ENCODE measurements around the gene PTDSS2.
"Not testable (repeated sequence)": the region's sequence is repeated elsewhere in the genome, so short reads cannot be mapped to it uniquely, and the experiment has no call there.

The PTDSS2 gene

GRCh38 chr11:431921-432320 lies 18.2 kb upstream of the PTDSS2 start:
- Histone ChIP-seq H2AFZ (ENCODE audit: low read depth, low read length) (no peak overlapping the region), H3K4me1 (ENCODE audit: insufficient read depth, low read length) (no peaks in the 10 kb centered on the region), H3K4me3 (ENCODE audit: low read length) (no peak overlapping the region), H3K9me3 (ENCODE audit: low read length) (peaks cover 5% of the 10 kb centered on the region), H3K27me3 (ENCODE audit: insufficient read depth, low read length) (no peaks in the 10 kb centered on the region), H3K36me3 (ENCODE audit: insufficient read depth, low read length) (no peaks in the 10 kb centered on the region)

DNA sequence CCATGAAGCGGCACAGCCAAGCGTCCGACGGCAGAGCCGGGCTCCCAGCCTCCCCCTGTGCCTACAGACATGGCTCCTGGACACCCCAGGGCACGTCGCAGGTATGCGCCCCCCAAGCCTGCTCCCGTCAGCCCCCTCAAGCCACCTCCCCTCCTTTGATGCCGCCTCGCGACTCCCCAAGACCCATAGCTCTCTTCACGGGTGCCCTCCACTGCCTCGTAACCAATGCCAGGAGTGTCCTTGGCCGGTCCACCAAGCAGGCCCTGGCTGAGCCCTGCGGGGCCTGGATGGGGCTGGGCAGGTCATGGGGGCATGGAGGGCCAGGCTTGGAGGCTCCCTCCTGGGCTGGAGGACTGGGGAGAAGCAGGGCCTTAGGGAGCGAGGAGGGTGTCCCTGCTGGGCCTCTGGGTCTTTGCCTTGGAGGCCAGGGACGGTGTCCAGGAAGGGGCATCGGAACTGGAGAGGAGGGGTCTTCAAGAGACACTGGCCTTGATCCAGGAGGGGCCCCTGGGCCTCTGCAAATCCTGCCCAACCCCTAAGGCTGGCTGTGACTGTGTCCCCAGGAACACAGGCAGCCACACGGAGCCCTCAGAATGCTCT lies 17.5 kb upstream of the PTDSS2 start:
- no peaks in the 10 kb centered on the region for H3K4me1 ChIP-seq (ENCODE audit: insufficient read depth, low read length)

GRCh38 chr11:433111-433510 lies 17.0 kb upstream of the PTDSS2 start:
- no peaks in the 10 kb centered on the region for H3K36me3 ChIP-seq (ENCODE audit: insufficient read depth, low read length)
- no peaks in the 10 kb centered on the region for H3K4me1 ChIP-seq (ENCODE audit: insufficient read depth, low read length)
- H3K27me3 ChIP-seq (ENCODE audit: insufficient read depth, low read length), result no peaks in the 10 kb centered on the region
- no peak overlapping the region for H2AFZ ChIP-seq (ENCODE audit: low read depth, low read length)
- peaks cover 9% of the 10 kb centered on the region for H3K9me3 ChIP-seq (ENCODE audit: low read length)
- no peak overlapping the region for H3K4me3 ChIP-seq (ENCODE audit: low read length)

More for the DNA sequence above, 17.5 kb upstream of the PTDSS2 start:
- no peaks in the 10 kb centered on the region for H3K27me3 ChIP-seq (ENCODE audit: insufficient read depth, low read length)
- H3K36me3 ChIP-seq (ENCODE audit: insufficient read depth, low read length), result no peaks in the 10 kb centered on the region
- peaks cover 9% of the 10 kb centered on the region for H3K9me3 ChIP-seq (ENCODE audit: low read length)
- no peak overlapping the region for H3K4me3 ChIP-seq (ENCODE audit: low read length)
- no peak overlapping the region for H2AFZ ChIP-seq (ENCODE audit: low read depth, low read length)

DNA sequence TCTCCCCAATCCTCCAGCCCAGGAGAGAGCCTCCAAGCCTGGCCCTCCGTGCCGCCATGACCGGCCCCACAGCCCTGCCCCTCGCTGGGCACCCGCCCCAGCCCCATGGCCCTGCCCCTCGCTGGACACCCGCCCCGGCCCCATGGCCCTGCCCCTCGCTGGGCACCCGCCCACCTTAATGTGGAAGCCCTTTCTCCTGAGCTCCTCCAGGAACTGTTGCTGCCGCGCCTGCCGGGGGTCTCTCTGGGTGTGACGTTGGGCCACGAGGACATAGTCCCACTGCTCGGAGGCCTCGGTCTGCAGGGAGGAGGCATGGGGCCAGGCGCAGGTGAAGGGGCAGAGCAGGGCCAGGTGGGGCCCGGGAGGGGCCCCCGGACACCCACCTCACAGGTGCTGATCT lies 16.4 kb upstream of the PTDSS2 start:
- H3K4me1 ChIP-seq (ENCODE audit: insufficient read depth, low read length), result no peaks in the 10 kb centered on the region
- H3K9me3 ChIP-seq (ENCODE audit: low read length), result peaks cover 9% of the 10 kb centered on the region
- H3K27me3 ChIP-seq (ENCODE audit: insufficient read depth, low read length), result no peaks in the 10 kb centered on the region
- no peak overlapping the region for H3K4me3 ChIP-seq (ENCODE audit: low read length)
- H2AFZ ChIP-seq (ENCODE audit: low read depth, low read length), result no peak overlapping the region
- no peaks in the 10 kb centered on the region for H3K36me3 ChIP-seq (ENCODE audit: insufficient read depth, low read length)

GRCh38 chr11:434496-434895 lies 15.6 kb upstream of the PTDSS2 start:
- no peaks in the 10 kb centered on the region for H3K36me3 ChIP-seq (ENCODE audit: insufficient read depth, low read length)
- H3K4me3 ChIP-seq (ENCODE audit: low read length), result no peak overlapping the region
- no peak overlapping the region for H2AFZ ChIP-seq (ENCODE audit: low read depth, low read length)
- peaks cover 5% of the 10 kb centered on the region for H3K9me3 ChIP-seq (ENCODE audit: low read length)
- H3K27me3 ChIP-seq (ENCODE audit: insufficient read depth, low read length), result no peaks in the 10 kb centered on the region
- H3K4me1 ChIP-seq (ENCODE audit: insufficient read depth, low read length), result no peaks in the 10 kb centered on the region

GRCh38 chr11:434999-435740 lies 14.9 kb upstream of the PTDSS2 start:
- not testable (repeated sequence) for H3K36me3 ChIP-seq (ENCODE audit: insufficient read depth, low read length); H2AFZ ChIP-seq (ENCODE audit: low read depth, low read length); H3K9me3 ChIP-seq (ENCODE audit: low read length); H3K4me3 ChIP-seq (ENCODE audit: low read length); H3K4me1 ChIP-seq (ENCODE audit: insufficient read depth, low read length); H3K27me3 ChIP-seq (ENCODE audit: insufficient read depth, low read length)

- Histone ChIP-seq H3K9me3 (ENCODE audit: low read length) (peaks cover 4% of the 10 kb centered on the region), H3K4me1 (ENCODE audit: insufficient read depth, low read length) (no peaks in the 10 kb centered on the region), H3K27me3 (ENCODE audit: insufficient read depth, low read length) (peaks cover 8% of the 10 kb centered on the region), H2AFZ (ENCODE audit: low read depth, low read length) (no peak overlapping the region), H3K4me3 (ENCODE audit: low read length) (no peak overlapping the region), H3K36me3 (ENCODE audit: insufficient read depth, low read length) (no peaks in the 10 kb centered on the region)
Observed at GRCh38 chr11:437228-437870, 12.7 kb upstream of the PTDSS2 start.

GRCh38 chr11:438101-438844 lies 11.8 kb upstream of the PTDSS2 start:
- H3K27me3 ChIP-seq (ENCODE audit: insufficient read depth, low read length), result peaks cover 10% of the 10 kb centered on the region
- peaks cover 4% of the 10 kb centered on the region for H3K9me3 ChIP-seq (ENCODE audit: low read length)
- no peaks in the 10 kb centered on the region for H3K4me1 ChIP-seq (ENCODE audit: insufficient read depth, low read length)
- no peak overlapping the region for H3K4me3 ChIP-seq (ENCODE audit: low read length)
- no peak overlapping the region for H2AFZ ChIP-seq (ENCODE audit: low read depth, low read length)
- H3K36me3 ChIP-seq (ENCODE audit: insufficient read depth, low read length), result no peaks in the 10 kb centered on the region

- Histone ChIP-seq H3K27me3 (ENCODE audit: insufficient read depth, low read length) (peaks cover 12% of the 10 kb centered on the region), H3K9me3 (ENCODE audit: low read length) (peaks cover 4% of the 10 kb centered on the region), H3K4me3 (ENCODE audit: low read length) (no peak overlapping the region), H3K4me1 (ENCODE audit: insufficient read depth, low read length) (peaks cover 3% of the 10 kb centered on the region), H3K36me3 (ENCODE audit: insufficient read depth, low read length) (no peaks in the 10 kb centered on the region), H2AFZ (ENCODE audit: low read depth, low read length) (no peak overlapping the region)
Observed at GRCh38 chr11:439315-440064, 10.6 kb upstream of the PTDSS2 start.

- no peaks in the 10 kb centered on the region for H3K36me3 ChIP-seq (ENCODE audit: insufficient read depth, low read length)
- H3K4me1 ChIP-seq (ENCODE audit: insufficient read depth, low read length), result peaks cover 3% of the 10 kb centered on the region
- H2AFZ ChIP-seq (ENCODE audit: low read depth, low read length), result no peak overlapping the region
- peaks cover 12% of the 10 kb centered on the region for H3K27me3 ChIP-seq (ENCODE audit: insufficient read depth, low read length)
- no peak overlapping the region for H3K4me3 ChIP-seq (ENCODE audit: low read length)
- peaks cover 4% of the 10 kb centered on the region for H3K9me3 ChIP-seq (ENCODE audit: low read length)
Observed at GRCh38 chr11:440065-441042, 9.7 kb upstream of the PTDSS2 start.

- Histone ChIP-seq H2AFZ (ENCODE audit: low read depth, low read length) (no peak overlapping the region), H3K9me3 (ENCODE audit: low read length) (peaks cover 4% of the 10 kb centered on the region), H3K36me3 (ENCODE audit: insufficient read depth, low read length) (no peaks in the 10 kb centered on the region), H3K4me1 (ENCODE audit: insufficient read depth, low read length) (peaks cover 3% of the 10 kb centered on the region), H3K4me3 (ENCODE audit: low read length) (no peak overlapping the region), H3K27me3 (ENCODE audit: insufficient read depth, low read length) (peaks cover 12% of the 10 kb centered on the region)
Observed at GRCh38 chr11:441043-441417, 9.0 kb upstream of the PTDSS2 start.

Measured in neuron (in vitro differentiated cells).